Endodermal cell (in vitro differentiated cells): ENCODE measurements around the gene CDH4. TPM values are rescaled to one million over a fixed set of nuclear protein-coding genes. Genes with fewer than 3 reads are reported as not detected.

Experiments
- DNase-seq: peaks from one replicate; pipeline ENCODE4 v3.0.0-alpha.2; 2017
- H3K27ac ChIP-seq: 2 replicates; pipeline ENCODE4 v1.5.1; 2013; ENCODE audit warnings: mild to moderate bottlenecking, low read depth, low read length, moderate library complexity
- H3K27me3 ChIP-seq: 2 replicates; pipeline ENCODE4 v1.6.1; 2013; ENCODE audit warnings: mild to moderate bottlenecking, low read length, moderate library complexity; ENCODE audit not compliant: insufficient read depth, control insufficient read depth, poor library complexity, severe bottlenecking
- H3K36me3 ChIP-seq: 2 replicates; pipeline ENCODE4 v1.7.0; 2013; ENCODE audit warnings: mild to moderate bottlenecking, low read length, moderate library complexity; ENCODE audit not compliant: control insufficient read depth, insufficient read depth
- H3K4me1 ChIP-seq: one replicate; pipeline ENCODE4 v1.7.0; 2013; ENCODE audit warnings: low read length; ENCODE audit not compliant: control insufficient read depth, insufficient read depth
- H3K4me3 ChIP-seq: 2 replicates; pipeline ENCODE4 v1.5.1; 2013; ENCODE audit warnings: mild to moderate bottlenecking, low read length, moderate library complexity
- H3K9ac ChIP-seq: 2 replicates; pipeline ENCODE4 v1.6.1; 2013; ENCODE audit warnings: mild to moderate bottlenecking, low read length, moderate library complexity; ENCODE audit not compliant: poor library complexity, severe bottlenecking; ENCODE audit errors: extremely low read depth
- H3K9me3 ChIP-seq: 2 replicates; pipeline ENCODE4 v1.6.1; 2013; ENCODE audit warnings: mild to moderate bottlenecking, low read length, moderate library complexity; ENCODE audit not compliant: control insufficient read depth
- H3K27ac Mint-ChIP-seq: 2 replicates; pipeline ENCODE4 v1.8.0; 2020; ENCODE audit warnings: mixed read lengths
- H3K27me3 Mint-ChIP-seq: 2 replicates; pipeline ENCODE4 v1.8.0; 2021; ENCODE audit warnings: mild to moderate bottlenecking, mixed read lengths; ENCODE audit not compliant: insufficient read depth
- H3K36me3 Mint-ChIP-seq: 2 replicates; pipeline ENCODE4 v1.8.0; 2020; ENCODE audit warnings: low read depth, mixed read lengths
- H3K4me1 Mint-ChIP-seq: 2 replicates; pipeline ENCODE4 v1.8.0; 2020; ENCODE audit warnings: mixed read lengths
- H3K4me3 Mint-ChIP-seq: 2 replicates; pipeline ENCODE4 v1.8.0; 2020; ENCODE audit warnings: mild to moderate bottlenecking, moderate library complexity, mixed read lengths
- H3K9me3 Mint-ChIP-seq: 2 replicates; pipeline ENCODE4 v1.8.0; 2020; ENCODE audit warnings: mild to moderate bottlenecking, mixed read lengths
- CTCF ChIP-seq: fragments of 200-600 bp; sonication (generic); conservative IDR thresholded peaks from 2 replicates; pipeline ENCODE4 v1.5.0; 2021; ENCODE audit warnings: antibody characterized with exemption, mild to moderate bottlenecking
- WGBS, 2 experiments: methylation state at CpG; one replicate each; pipeline versions ENCODE4 v1.1.5 to v1.1.7; 2013; ENCODE audit warnings: missing lambda C conversion rate in 2 of 2, mixed read lengths in 1 of 2; ENCODE audit not compliant: insufficient coverage in 1 of 2, insufficient read length in 1 of 2; 5-methylcytosine and 5-hydroxymethylcytosine counted together
- total RNA-seq, 2 donors: library from RNA; stranded (reverse); fragmentation: NEBNext Ultra II Directional in 1 of 2; extraction: Animal tissue kit (Norgen Biotek cat#: 25700) in 1 of 2; gene quantifications; 2 replicates in 1 of 2; 3 replicates in 1 of 2; pipeline ENCODE4 v1.2.1, GENCODE V29; 2021

The CDH4 gene
- total RNA-seq, 2 donors from 2014 or later: 1.8 to 5.8 TPM

GRCh38 chr20:61515922-61516321 lies 263.9 kb downstream of the CDH4 start:
- Histone ChIP-seq H3K4me3 (no peak overlapping the region), H3K9me3 (no peaks in the 10 kb centered on the region), H3K9ac (no peak overlapping the region), H3K27ac (no peak overlapping the region), H3K27me3 (no peaks in the 10 kb centered on the region), H3K36me3 (no peaks in the 10 kb centered on the region), H3K4me1 (peaks cover 8% of the 10 kb centered on the region)
- no peak overlapping the region for H3K27ac Mint-ChIP-seq
- WGBS, 2 experiments: 83% methylated on average over 14 of the region's 14 CpGs; no CpG with 5 or more reads in 1 of the 2 experiments
- H3K4me3 Mint-ChIP-seq: no peak overlapping the region
- peaks cover 8% of the 10 kb centered on the region for H3K27me3 Mint-ChIP-seq
- TF ChIP-seq CTCF: no peak
- H3K4me1 Mint-ChIP-seq: peaks cover 32% of the 10 kb centered on the region
- no peaks in the 10 kb centered on the region for H3K36me3 Mint-ChIP-seq
- no peak for DNase-seq
- no peaks in the 10 kb centered on the region for H3K9me3 Mint-ChIP-seq

- no peaks in the 10 kb centered on the region for H3K27me3 ChIP-seq
- H3K4me1 ChIP-seq: peaks cover 3% of the 10 kb centered on the region
- WGBS, 2 experiments: 85 to 88% methylated on average over 18 to 22 of the region's 22 CpGs
- no peak for TF ChIP-seq CTCF
- Mint-ChIP-seq H3K4me1 (peaks cover 29% of the 10 kb centered on the region), H3K36me3 (no peaks in the 10 kb centered on the region), H3K9me3 (no peaks in the 10 kb centered on the region), H3K27ac (no peak overlapping the region), H3K4me3 (no peak overlapping the region), H3K27me3 (peaks cover 8% of the 10 kb centered on the region)
- H3K9me3 ChIP-seq: no peaks in the 10 kb centered on the region
- no peak overlapping the region for H3K4me3 ChIP-seq
- H3K36me3 ChIP-seq: no peaks in the 10 kb centered on the region
- H3K9ac ChIP-seq: no peak overlapping the region
- H3K27ac ChIP-seq: no peak overlapping the region
- no peak for DNase-seq
These were observed 264.5 kb downstream of the CDH4 start for GRCh38 chr20:61516346-61517208.

- DNase-seq: no peak
- TF ChIP-seq CTCF: no peak
- Mint-ChIP-seq H3K4me3 (no peak overlapping the region), H3K36me3 (no peaks in the 10 kb centered on the region), H3K27ac (no peak overlapping the region), H3K27me3 (peaks cover 8% of the 10 kb centered on the region), H3K9me3 (no peaks in the 10 kb centered on the region), H3K4me1 (peaks cover 24% of the 10 kb centered on the region)
- Histone ChIP-seq H3K27me3 (no peaks in the 10 kb centered on the region), H3K9me3 (no peaks in the 10 kb centered on the region), H3K4me3 (no peak overlapping the region), H3K9ac (no peak overlapping the region), H3K27ac (no peak overlapping the region), H3K36me3 (no peaks in the 10 kb centered on the region), H3K4me1 (no peaks in the 10 kb centered on the region)
- WGBS, 2 experiments: 83 to 93% methylated on average over 6 to 9 of the region's 9 CpGs
These were observed 265.4 kb downstream of the CDH4 start for GRCh38 chr20:61517419-61517818.
